Endodermal cell (in vitro differentiated cells): ENCODE results near the gene ARHGAP27. TPM values are rescaled to one million over a fixed set of nuclear protein-coding genes. Genes with fewer than 3 reads are reported as not detected.

Source experiments
- DNase-seq: peaks from one replicate; pipeline ENCODE4 v3.0.0-alpha.2; 2017
- H3K27ac ChIP-seq: 2 replicates; pipeline ENCODE4 v1.5.1; 2013; ENCODE audit warnings: mild to moderate bottlenecking, low read depth, low read length, moderate library complexity
- H3K27me3 ChIP-seq: 2 replicates; pipeline ENCODE4 v1.6.1; 2013; ENCODE audit warnings: mild to moderate bottlenecking, low read length, moderate library complexity; ENCODE audit not compliant: insufficient read depth, control insufficient read depth, poor library complexity, severe bottlenecking
- H3K36me3 ChIP-seq: 2 replicates; pipeline ENCODE4 v1.7.0; 2013; ENCODE audit warnings: mild to moderate bottlenecking, low read length, moderate library complexity; ENCODE audit not compliant: control insufficient read depth, insufficient read depth
- H3K4me1 ChIP-seq: one replicate; pipeline ENCODE4 v1.7.0; 2013; ENCODE audit warnings: low read length; ENCODE audit not compliant: control insufficient read depth, insufficient read depth
- H3K4me3 ChIP-seq: 2 replicates; pipeline ENCODE4 v1.5.1; 2013; ENCODE audit warnings: mild to moderate bottlenecking, low read length, moderate library complexity
- H3K9ac ChIP-seq: 2 replicates; pipeline ENCODE4 v1.6.1; 2013; ENCODE audit warnings: mild to moderate bottlenecking, low read length, moderate library complexity; ENCODE audit not compliant: poor library complexity, severe bottlenecking; ENCODE audit errors: extremely low read depth
- H3K9me3 ChIP-seq: 2 replicates; pipeline ENCODE4 v1.6.1; 2013; ENCODE audit warnings: mild to moderate bottlenecking, low read length, moderate library complexity; ENCODE audit not compliant: control insufficient read depth
- H3K27ac Mint-ChIP-seq: 2 replicates; pipeline ENCODE4 v1.8.0; 2020; ENCODE audit warnings: mixed read lengths
- H3K27me3 Mint-ChIP-seq: 2 replicates; pipeline ENCODE4 v1.8.0; 2021; ENCODE audit warnings: mild to moderate bottlenecking, mixed read lengths; ENCODE audit not compliant: insufficient read depth
- H3K36me3 Mint-ChIP-seq: 2 replicates; pipeline ENCODE4 v1.8.0; 2020; ENCODE audit warnings: low read depth, mixed read lengths
- H3K4me1 Mint-ChIP-seq: 2 replicates; pipeline ENCODE4 v1.8.0; 2020; ENCODE audit warnings: mixed read lengths
- H3K4me3 Mint-ChIP-seq: 2 replicates; pipeline ENCODE4 v1.8.0; 2020; ENCODE audit warnings: mild to moderate bottlenecking, moderate library complexity, mixed read lengths
- H3K9me3 Mint-ChIP-seq: 2 replicates; pipeline ENCODE4 v1.8.0; 2020; ENCODE audit warnings: mild to moderate bottlenecking, mixed read lengths
- CTCF ChIP-seq: fragments of 200-600 bp; sonication (generic); conservative IDR thresholded peaks from 2 replicates; pipeline ENCODE4 v1.5.0; 2021; ENCODE audit warnings: antibody characterized with exemption, mild to moderate bottlenecking
- WGBS, 2 experiments: methylation state at CpG; one replicate each; pipeline versions ENCODE4 v1.1.5 to v1.1.7; 2013; ENCODE audit warnings: missing lambda C conversion rate in 2 of 2, mixed read lengths in 1 of 2; ENCODE audit not compliant: insufficient coverage in 1 of 2, insufficient read length in 1 of 2; 5-methylcytosine and 5-hydroxymethylcytosine counted together
- total RNA-seq, 2 donors: library from RNA; stranded (reverse); fragmentation: NEBNext Ultra II Directional in 1 of 2; extraction: Animal tissue kit (Norgen Biotek cat#: 25700) in 1 of 2; gene quantifications; 2 replicates in 1 of 2; 3 replicates in 1 of 2; pipeline ENCODE4 v1.2.1, GENCODE V29; 2021

Gene ARHGAP27
- total RNA-seq, 2 donors from 2014 or later: 16.4 to 20.6 TPM

DNA sequence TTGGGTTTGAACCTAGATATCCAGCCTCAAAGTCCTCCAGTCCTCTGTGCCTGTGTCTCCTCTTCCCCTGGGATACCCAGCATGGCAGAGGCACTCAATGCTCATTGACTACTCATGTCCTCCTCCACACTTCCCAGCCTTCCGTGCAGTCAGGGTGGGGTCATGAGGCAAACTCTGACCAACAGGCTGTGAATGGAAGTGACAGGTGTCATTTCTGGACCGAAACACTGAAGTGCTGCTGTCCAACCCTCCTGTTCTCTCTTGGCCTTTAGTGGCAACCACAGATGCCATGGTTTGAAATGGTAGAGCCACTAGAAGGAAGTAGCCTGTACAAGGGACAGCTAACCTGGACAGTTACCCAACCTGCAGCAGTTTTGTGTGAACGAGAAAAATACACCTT is 69.2 kb downstream of the ARHGAP27 start:
- no peak overlapping the region for H3K4me3 Mint-ChIP-seq
- 91 to 96% methylated on average over 3 of the region's 3 CpGs for WGBS, 2 experiments
- peak; percentile 39 for DNase-seq
- TF ChIP-seq CTCF: no peak
- no peaks in the 10 kb centered on the region for H3K36me3 Mint-ChIP-seq
- H3K9me3 ChIP-seq: no peaks in the 10 kb centered on the region
- H3K4me1 ChIP-seq: no peaks in the 10 kb centered on the region
- H3K36me3 ChIP-seq: no peaks in the 10 kb centered on the region
- H3K9ac ChIP-seq: no peak overlapping the region
- no peak overlapping the region for H3K27ac Mint-ChIP-seq
- H3K9me3 Mint-ChIP-seq: no peaks in the 10 kb centered on the region
- H3K27me3 ChIP-seq: no peaks in the 10 kb centered on the region
- no peak overlapping the region for H3K27ac ChIP-seq
- peaks cover 13% of the 10 kb centered on the region for H3K27me3 Mint-ChIP-seq
- H3K4me3 ChIP-seq: no peak overlapping the region
- peaks cover 7% of the 10 kb centered on the region for H3K4me1 Mint-ChIP-seq

DNA sequence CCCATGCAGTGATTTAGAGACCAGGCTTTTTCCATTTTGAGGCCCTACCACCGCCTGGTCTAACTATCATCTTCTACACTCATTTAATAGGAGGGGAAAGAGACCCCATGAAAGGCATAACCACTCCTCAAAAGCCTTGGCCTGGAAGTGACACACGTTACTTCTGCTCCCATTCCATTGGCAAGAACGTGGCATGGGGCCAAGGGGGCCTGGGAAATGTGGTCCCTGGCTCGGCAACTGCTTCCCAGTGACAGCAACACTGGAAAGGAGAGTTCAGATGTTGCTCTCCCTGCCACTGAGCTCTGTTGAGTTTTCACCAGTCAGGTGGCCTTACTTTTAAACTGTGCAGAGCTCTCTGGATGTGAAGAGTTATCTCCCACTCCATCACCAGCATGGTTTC is 70.7 kb downstream of the ARHGAP27 start:
- Histone ChIP-seq H3K9me3 (no peaks in the 10 kb centered on the region), H3K27me3 (no peaks in the 10 kb centered on the region), H3K27ac (no peak overlapping the region), H3K4me3 (no peak overlapping the region), H3K9ac (no peak overlapping the region), H3K4me1 (no peaks in the 10 kb centered on the region), H3K36me3 (no peaks in the 10 kb centered on the region)
- H3K4me1 Mint-ChIP-seq: peaks cover 7% of the 10 kb centered on the region
- 87 to 97% methylated on average over 3 to 4 of the region's 4 CpGs for WGBS, 2 experiments
- H3K4me3 Mint-ChIP-seq: no peak overlapping the region
- no peak overlapping the region for H3K27ac Mint-ChIP-seq
- no peaks in the 10 kb centered on the region for H3K9me3 Mint-ChIP-seq
- H3K36me3 Mint-ChIP-seq: no peaks in the 10 kb centered on the region
- TF ChIP-seq CTCF: no peak
- peaks cover 13% of the 10 kb centered on the region for H3K27me3 Mint-ChIP-seq
- DNase-seq: peak; percentile 37

DNA sequence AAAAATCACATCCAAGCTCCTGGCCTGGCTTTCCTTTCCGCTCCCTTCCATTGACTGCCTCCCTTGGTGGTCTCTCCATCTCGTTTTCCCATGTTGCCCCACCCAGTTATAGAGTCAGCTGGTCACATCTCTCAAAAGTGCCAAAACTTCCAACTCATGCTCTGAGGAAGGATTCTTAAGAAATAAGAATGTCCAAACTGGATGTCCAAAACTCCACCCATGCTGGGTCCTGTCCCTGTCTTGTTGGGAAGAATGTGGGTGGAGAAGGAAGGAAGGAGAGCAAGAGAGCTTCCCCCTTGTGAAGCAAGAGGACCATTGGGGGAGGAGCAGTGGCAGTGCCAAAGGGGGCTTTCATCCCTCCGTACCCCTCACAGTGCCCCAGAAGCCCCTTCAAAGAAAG is 71.2 kb downstream of the ARHGAP27 start:
- Histone ChIP-seq H3K9ac (no peak overlapping the region), H3K4me1 (no peaks in the 10 kb centered on the region), H3K36me3 (no peaks in the 10 kb centered on the region), H3K27ac (no peak overlapping the region), H3K9me3 (no peaks in the 10 kb centered on the region), H3K4me3 (no peak overlapping the region), H3K27me3 (no peaks in the 10 kb centered on the region)
- 92% methylated on average over 3 of the region's 3 CpGs; no CpG with 5 or more reads in 1 of the 2 experiments for WGBS, 2 experiments
- Mint-ChIP-seq H3K4me1 (peaks cover 7% of the 10 kb centered on the region), H3K9me3 (no peaks in the 10 kb centered on the region), H3K4me3 (no peak overlapping the region), H3K36me3 (no peaks in the 10 kb centered on the region), H3K27me3 (peaks cover 13% of the 10 kb centered on the region), H3K27ac (no peak overlapping the region)
- no peak for TF ChIP-seq CTCF
- peak; percentile 32 for DNase-seq
